Activated T-helper 17 cell treated with anti-CD3 and anti-CD28 coated beads, Interleukin-2, amount 50 U/mL, for 72 hours (primary cell): ENCODE data around the gene IGHMBP2. TPM values are rescaled to one million over a fixed set of nuclear protein-coding genes. Genes with fewer than 3 reads are reported as not detected.
A peak's percentile ranks its signal among the peaks of the same experiment; 100 is the strongest.

ENCODE experiments used
- ATAC-seq: fragments of 150-1000 bp; cut with Tn5 transposase; replicated peaks from 2 replicates; pipeline ENCODE4 v1.10.0; 2021; ENCODE audit warnings: mild to moderate bottlenecking, moderate library complexity
- H3K27ac Mint-ChIP-seq: one replicate; pipeline ENCODE4 v1.8.0; 2022; ENCODE audit warnings: mixed read lengths
- H3K27me3 Mint-ChIP-seq: one replicate; pipeline ENCODE4 v1.8.0; 2022; ENCODE audit warnings: mixed read lengths
- H3K36me3 Mint-ChIP-seq: one replicate; pipeline ENCODE4 v1.8.0; 2022; ENCODE audit warnings: low read depth, mild to moderate bottlenecking, mixed read lengths
- H3K4me1 Mint-ChIP-seq: one replicate; pipeline ENCODE4 v1.8.0; 2022; ENCODE audit warnings: mixed read lengths
- H3K4me3 Mint-ChIP-seq: one replicate; pipeline ENCODE4 v1.8.0; 2022; ENCODE audit warnings: mild to moderate bottlenecking, mixed read lengths
- H3K9me3 Mint-ChIP-seq: one replicate; pipeline ENCODE4 v1.8.0; 2022; ENCODE audit warnings: mixed read lengths
- total RNA-seq, 2 donors: library from RNA; stranded (reverse); gene quantifications; one replicate each; pipeline ENCODE4 v1.2.3, GENCODE V29; 2022

The IGHMBP2 gene
- total RNA-seq, 2 donors from 2014 or later: 27.2 to 38.3 TPM

DNA sequence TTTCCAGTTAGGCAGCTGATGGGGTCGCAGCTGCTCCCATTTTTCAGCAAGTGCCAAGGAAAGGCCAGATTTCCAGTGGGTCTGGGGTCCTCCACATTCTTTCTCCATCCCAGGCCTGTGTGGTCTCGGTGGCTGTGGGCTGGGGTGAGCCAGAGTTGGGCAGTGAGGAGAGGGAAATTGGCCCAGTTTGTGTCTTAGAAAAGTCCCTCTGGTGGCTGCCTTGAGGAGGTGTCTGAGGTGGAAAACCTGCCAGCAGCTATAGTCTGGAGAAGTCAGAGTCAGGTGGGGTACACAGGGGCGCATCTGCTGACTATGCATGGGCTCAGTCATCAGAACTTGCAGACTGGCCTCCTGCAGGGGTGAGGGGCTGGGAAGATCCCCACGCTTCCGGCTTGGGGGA is 46.6 kb downstream of the IGHMBP2 start:
- ATAC-seq: no peak
- H3K4me3 Mint-ChIP-seq: no peak overlapping the region
- no peak overlapping the region for H3K27ac Mint-ChIP-seq
- no peaks in the 10 kb centered on the region for H3K9me3 Mint-ChIP-seq
- H3K36me3 Mint-ChIP-seq: no peaks in the 10 kb centered on the region
- H3K4me1 Mint-ChIP-seq: no peaks in the 10 kb centered on the region
- H3K27me3 Mint-ChIP-seq: no peaks in the 10 kb centered on the region

DNA sequence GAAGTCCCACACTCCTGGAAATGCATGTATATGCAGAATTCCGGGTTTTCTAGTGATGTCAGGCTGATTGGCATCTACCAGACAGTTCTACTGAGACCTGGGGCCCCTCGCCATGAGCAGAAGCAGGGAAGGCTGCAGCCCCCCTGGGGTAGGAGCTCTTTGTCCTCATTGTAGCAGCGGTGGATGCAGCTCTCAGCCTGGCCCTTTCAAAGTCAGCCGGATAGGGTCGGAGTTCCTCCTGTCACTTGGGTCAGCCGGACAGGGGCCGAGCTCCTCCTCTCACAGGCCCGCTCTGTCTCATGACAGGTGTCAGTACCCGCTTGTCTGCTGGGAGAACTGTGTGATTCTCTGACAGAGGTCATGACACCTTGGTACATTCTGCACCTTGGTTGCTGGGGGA is 47.1 kb downstream of the IGHMBP2 start:
- H3K4me3 Mint-ChIP-seq: no peak overlapping the region
- H3K36me3 Mint-ChIP-seq: no peaks in the 10 kb centered on the region
- ATAC-seq: no peak
- no peaks in the 10 kb centered on the region for H3K4me1 Mint-ChIP-seq
- H3K9me3 Mint-ChIP-seq: no peaks in the 10 kb centered on the region
- no peak overlapping the region for H3K27ac Mint-ChIP-seq
- no peaks in the 10 kb centered on the region for H3K27me3 Mint-ChIP-seq

DNA sequence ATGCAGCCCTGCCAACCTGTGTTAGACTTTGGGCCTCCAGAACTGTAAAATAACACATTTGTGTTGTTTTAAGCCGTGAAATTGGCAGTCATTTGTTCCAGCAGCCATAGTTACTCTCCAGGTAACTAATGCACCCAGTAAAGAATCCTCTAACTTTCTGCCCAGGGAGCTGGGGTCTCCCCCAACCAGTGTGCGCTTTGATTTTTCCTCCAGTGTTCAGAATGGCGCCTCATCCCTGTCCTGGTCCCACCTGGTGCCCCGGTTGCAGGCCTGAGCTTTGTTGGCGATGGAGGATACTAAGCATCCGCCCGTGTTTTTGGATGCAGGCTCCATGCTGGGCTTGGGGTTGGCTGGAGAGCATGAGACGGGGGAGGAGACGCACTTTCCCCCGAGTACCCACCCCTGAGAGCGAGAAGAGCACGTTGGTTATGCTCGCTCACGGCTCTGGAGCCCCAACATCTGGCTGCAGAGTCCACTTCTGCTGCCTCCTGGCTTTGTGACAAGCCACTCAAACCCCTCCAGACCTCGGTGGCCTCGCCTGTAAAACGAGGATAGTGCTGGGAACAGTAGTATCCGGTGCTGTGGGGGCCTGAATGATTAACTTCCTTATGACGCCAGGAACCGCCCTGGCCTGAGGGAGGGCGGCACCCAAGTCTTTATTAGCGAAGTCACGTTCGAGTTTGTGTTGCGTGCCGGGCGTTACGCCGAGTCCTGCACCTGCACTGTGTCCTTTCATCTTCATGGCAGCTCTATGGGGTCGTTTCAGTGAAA is 51.3 kb downstream of the IGHMBP2 start:
- H3K27ac Mint-ChIP-seq: no peak overlapping the region
- no peak for ATAC-seq
- no peak overlapping the region for H3K4me3 Mint-ChIP-seq
- H3K27me3 Mint-ChIP-seq: no peaks in the 10 kb centered on the region
- no peaks in the 10 kb centered on the region for H3K9me3 Mint-ChIP-seq
- H3K36me3 Mint-ChIP-seq: no peaks in the 10 kb centered on the region
- no peaks in the 10 kb centered on the region for H3K4me1 Mint-ChIP-seq

DNA sequence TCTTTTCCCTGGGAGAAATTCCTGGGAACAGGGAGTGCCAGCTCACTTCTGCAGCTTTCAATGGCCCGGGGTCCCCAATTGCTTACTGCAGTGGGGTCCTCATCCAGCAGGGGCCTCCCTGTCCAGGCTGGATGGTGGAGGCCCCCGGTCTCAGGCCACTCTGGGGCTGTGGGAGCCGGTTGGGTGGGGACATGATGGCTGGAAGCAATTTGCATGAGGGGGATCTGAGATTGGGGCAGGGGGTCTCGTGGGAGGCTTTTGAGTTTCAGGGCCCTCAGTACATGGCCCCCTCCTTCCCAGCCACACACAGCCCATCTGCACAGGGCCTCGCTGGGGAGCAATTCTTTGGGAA is 51.9 kb downstream of the IGHMBP2 start:
- Mint-ChIP-seq H3K9me3 (no peaks in the 10 kb centered on the region), H3K36me3 (no peaks in the 10 kb centered on the region), H3K27ac (no peak overlapping the region), H3K4me3 (no peak overlapping the region), H3K4me1 (no peaks in the 10 kb centered on the region), H3K27me3 (no peaks in the 10 kb centered on the region)
- ATAC-seq: no peak

DNA sequence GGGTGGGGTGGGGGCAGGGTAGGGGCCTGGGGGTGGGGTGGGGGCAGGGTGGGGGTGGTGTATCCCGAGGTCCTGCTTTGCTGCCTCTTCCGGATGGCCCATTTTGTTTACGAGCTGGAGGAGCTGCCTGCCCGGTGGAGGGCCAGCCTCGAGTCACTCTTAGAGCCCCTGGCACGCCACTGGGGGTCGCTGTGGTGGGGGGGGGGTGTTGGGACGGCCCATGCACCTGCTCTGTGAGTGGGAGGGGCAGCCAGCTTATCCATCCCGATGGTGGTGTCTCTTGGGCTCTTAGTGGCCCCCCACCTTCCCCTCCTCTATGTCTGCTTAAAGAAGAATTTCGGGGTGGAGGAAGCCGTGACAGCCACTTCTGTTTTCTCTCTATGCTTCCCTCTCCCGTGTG is 52.5 kb downstream of the IGHMBP2 start:
- no peaks in the 10 kb centered on the region for H3K27me3 Mint-ChIP-seq
- no peaks in the 10 kb centered on the region for H3K9me3 Mint-ChIP-seq
- no peak overlapping the region for H3K27ac Mint-ChIP-seq
- H3K4me1 Mint-ChIP-seq: no peaks in the 10 kb centered on the region
- no peaks in the 10 kb centered on the region for H3K36me3 Mint-ChIP-seq
- ATAC-seq: no peak
- no peak overlapping the region for H3K4me3 Mint-ChIP-seq

DNA sequence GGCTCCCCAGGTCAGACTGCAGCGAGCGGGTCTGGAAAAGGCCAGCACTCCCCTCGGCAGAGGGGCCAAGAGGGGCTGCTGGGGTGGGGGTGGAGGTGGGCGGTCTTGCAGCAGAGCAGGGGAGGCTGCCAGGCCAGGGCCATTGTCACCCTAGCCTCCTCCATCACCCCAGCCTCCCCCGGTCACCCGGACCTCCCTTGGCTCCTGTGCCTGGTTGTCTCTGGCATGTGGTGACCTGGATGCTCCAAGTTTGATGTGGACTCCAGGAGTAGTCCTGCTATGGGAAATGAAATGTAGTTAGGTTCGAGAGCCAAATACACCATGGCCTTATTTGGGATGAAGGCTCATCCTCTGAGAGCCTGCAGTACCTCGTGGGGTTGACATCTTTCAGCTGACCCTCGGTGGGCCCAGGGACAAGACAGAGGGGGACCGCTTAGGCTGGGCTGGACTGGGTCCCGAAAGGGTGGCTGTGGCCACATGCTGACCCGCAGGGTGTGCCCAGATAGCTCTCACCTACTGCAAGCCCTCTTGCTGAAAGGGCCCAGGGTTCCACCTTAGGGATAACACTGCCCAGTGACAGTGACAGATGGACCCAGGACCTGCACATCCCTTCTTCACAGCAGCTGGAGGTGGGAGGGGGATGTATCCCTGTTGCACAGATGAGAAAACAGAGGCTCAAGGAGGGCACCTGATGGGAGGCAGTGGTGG is 53.0 kb downstream of the IGHMBP2 start:
- H3K36me3 Mint-ChIP-seq: no peaks in the 10 kb centered on the region
- no peak for ATAC-seq
- H3K27me3 Mint-ChIP-seq: no peaks in the 10 kb centered on the region
- H3K4me1 Mint-ChIP-seq: no peaks in the 10 kb centered on the region
- H3K4me3 Mint-ChIP-seq: no peak overlapping the region
- H3K9me3 Mint-ChIP-seq: no peaks in the 10 kb centered on the region
- H3K27ac Mint-ChIP-seq: no peak overlapping the region

DNA sequence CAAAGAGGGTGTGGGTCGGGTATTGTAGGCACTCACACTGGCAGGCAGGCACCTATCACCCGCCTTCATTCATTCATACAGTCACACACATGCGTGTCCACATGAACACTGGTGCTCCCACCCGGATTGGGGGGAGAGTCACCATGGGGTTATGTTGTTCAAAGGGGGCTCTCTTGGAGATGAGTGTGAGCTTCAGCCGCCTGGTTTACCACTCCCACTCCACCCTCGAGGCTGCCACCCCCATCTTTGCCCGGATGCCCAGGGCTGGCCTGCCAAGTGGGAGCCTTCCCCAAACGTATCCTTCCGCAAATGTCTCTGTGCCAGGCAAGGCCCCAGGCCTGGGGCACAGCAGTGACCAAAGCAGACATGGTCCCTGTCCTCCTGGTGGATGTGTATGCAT is 54.5 kb downstream of the IGHMBP2 start:
- no peaks in the 10 kb centered on the region for H3K36me3 Mint-ChIP-seq
- H3K27me3 Mint-ChIP-seq: no peaks in the 10 kb centered on the region
- no peaks in the 10 kb centered on the region for H3K4me1 Mint-ChIP-seq
- no peaks in the 10 kb centered on the region for H3K9me3 Mint-ChIP-seq
- no peak for ATAC-seq
- H3K4me3 Mint-ChIP-seq: no peak overlapping the region
- H3K27ac Mint-ChIP-seq: no peak overlapping the region

DNA sequence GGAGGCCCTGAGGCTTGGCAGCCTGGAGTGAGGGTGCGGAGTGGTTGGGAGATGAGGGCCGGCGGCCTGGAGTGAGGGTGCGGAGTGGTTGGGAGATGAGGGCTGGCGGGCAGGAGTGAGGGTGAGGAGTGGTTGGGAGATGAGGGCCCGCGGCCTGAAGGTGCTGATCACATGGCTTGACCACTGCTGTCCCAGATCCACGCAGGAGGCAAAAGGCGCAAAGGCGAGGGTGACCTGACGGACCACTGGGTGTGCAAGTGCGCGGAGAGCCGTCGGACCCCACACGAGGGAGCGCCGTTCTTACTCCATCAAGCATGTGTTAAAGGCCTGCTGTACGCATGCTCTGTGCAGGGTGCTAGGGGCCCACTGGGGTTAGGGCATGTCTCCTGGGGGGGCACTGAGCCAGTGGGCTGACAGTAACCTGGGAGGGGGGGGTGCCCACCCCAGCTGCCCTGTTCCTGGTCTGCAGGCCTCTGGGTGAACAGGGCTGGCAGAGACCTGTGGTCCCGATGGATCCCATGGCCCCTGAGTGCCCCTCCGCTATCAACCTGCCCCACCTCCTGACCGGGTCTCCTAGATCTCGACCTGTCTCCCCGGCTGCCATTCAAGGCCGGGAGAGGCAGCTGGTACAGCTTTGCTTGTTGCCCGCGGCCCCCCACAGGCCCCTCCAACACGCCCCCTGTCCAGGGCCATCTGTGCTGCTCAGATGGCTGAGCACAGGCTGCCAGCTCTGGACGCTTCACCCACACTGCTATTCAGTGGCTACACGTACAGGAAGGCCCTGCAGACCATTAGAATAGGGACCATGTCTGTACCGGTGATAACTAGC is 56.0 kb downstream of the IGHMBP2 start:
- H3K27ac Mint-ChIP-seq: no peak overlapping the region
- H3K4me1 Mint-ChIP-seq: peaks cover 2% of the 10 kb centered on the region
- no peaks in the 10 kb centered on the region for H3K27me3 Mint-ChIP-seq
- no peak overlapping the region for H3K4me3 Mint-ChIP-seq
- no peaks in the 10 kb centered on the region for H3K36me3 Mint-ChIP-seq
- no peaks in the 10 kb centered on the region for H3K9me3 Mint-ChIP-seq
- no peak for ATAC-seq

GRCh38 chr11:68960294-68961071 is 56.8 kb downstream of the IGHMBP2 start:
- H3K27me3 Mint-ChIP-seq: no peaks in the 10 kb centered on the region
- no peaks in the 10 kb centered on the region for H3K36me3 Mint-ChIP-seq
- H3K27ac Mint-ChIP-seq: no peak overlapping the region
- H3K4me1 Mint-ChIP-seq: peaks cover 4% of the 10 kb centered on the region
- H3K4me3 Mint-ChIP-seq: no peak overlapping the region
- no peak for ATAC-seq
- no peaks in the 10 kb centered on the region for H3K9me3 Mint-ChIP-seq

DNA sequence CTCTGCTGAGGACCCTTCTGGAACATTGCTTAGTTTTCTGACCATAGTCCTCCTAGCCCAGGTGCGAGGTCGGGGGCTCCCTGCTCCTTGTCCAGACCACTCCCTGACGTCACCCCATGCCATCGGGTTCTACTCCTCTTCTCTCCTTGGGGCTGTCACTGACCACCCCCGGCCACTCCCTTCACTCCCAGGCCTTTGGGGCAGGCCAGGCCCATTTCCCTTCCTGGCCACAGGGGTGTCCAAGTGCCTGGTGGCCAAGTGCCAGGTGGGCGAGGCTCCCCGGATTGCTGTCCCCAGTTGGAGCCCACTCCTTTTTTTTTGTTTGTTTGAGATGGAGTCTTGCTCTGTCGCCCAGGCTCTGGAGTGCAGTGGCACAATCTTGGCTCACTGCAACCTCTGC is 57.6 kb downstream of the IGHMBP2 start:
- H3K4me1 Mint-ChIP-seq: peaks cover 10% of the 10 kb centered on the region
- H3K4me3 Mint-ChIP-seq: no peak overlapping the region
- no peak overlapping the region for H3K27ac Mint-ChIP-seq
- no peak for ATAC-seq
- no peaks in the 10 kb centered on the region for H3K27me3 Mint-ChIP-seq
- H3K36me3 Mint-ChIP-seq: no peaks in the 10 kb centered on the region
- H3K9me3 Mint-ChIP-seq: no peaks in the 10 kb centered on the region

- Mint-ChIP-seq H3K4me1 (peaks cover 11% of the 10 kb centered on the region), H3K36me3 (no peaks in the 10 kb centered on the region), H3K27ac (peak overlapping the region; percentile 84), H3K9me3 (no peaks in the 10 kb centered on the region), H3K4me3 (peak overlapping the region; percentile 61), H3K27me3 (no peaks in the 10 kb centered on the region)
- ATAC-seq: peak; percentile 62
These were observed 59.0 kb downstream of the IGHMBP2 start for GRCh38 chr11:68962527-68963250.

- H3K4me3 Mint-ChIP-seq: peak overlapping the region; percentile 61
- H3K4me1 Mint-ChIP-seq: peaks cover 11% of the 10 kb centered on the region
- no peaks in the 10 kb centered on the region for H3K36me3 Mint-ChIP-seq
- H3K27ac Mint-ChIP-seq: peak overlapping the region; percentile 84
- ATAC-seq: peak; percentile 35
- H3K9me3 Mint-ChIP-seq: no peaks in the 10 kb centered on the region
- no peaks in the 10 kb centered on the region for H3K27me3 Mint-ChIP-seq
These were observed 60.1 kb downstream of the IGHMBP2 start for GRCh38 chr11:68963779-68964178.

GRCh38 chr11:68965901-68966853 is 62.5 kb downstream of the IGHMBP2 start:
- H3K4me3 Mint-ChIP-seq: peak overlapping the region; percentile 11
- H3K9me3 Mint-ChIP-seq: no peaks in the 10 kb centered on the region
- H3K27ac Mint-ChIP-seq: peak overlapping the region; percentile 32
- no peaks in the 10 kb centered on the region for H3K36me3 Mint-ChIP-seq
- no peak for ATAC-seq
- H3K27me3 Mint-ChIP-seq: no peaks in the 10 kb centered on the region
- peaks cover 11% of the 10 kb centered on the region for H3K4me1 Mint-ChIP-seq
